HG03521 (cell line): Measurements from ENCODE around the gene CTRB1.
"Not testable (repeated sequence)": the region's sequence is repeated elsewhere in the genome, so short reads cannot be mapped to it uniquely, and the experiment has no call there.

Experiments
- ATAC-seq: cut with Tn5 transposase; IDR thresholded peaks from one replicate; pipeline ENCODE4 v1.9.1; 2021; ENCODE audit warnings: mild to moderate bottlenecking, moderate library complexity; ENCODE audit not compliant: unreplicated experiment

Gene CTRB1

DNA sequence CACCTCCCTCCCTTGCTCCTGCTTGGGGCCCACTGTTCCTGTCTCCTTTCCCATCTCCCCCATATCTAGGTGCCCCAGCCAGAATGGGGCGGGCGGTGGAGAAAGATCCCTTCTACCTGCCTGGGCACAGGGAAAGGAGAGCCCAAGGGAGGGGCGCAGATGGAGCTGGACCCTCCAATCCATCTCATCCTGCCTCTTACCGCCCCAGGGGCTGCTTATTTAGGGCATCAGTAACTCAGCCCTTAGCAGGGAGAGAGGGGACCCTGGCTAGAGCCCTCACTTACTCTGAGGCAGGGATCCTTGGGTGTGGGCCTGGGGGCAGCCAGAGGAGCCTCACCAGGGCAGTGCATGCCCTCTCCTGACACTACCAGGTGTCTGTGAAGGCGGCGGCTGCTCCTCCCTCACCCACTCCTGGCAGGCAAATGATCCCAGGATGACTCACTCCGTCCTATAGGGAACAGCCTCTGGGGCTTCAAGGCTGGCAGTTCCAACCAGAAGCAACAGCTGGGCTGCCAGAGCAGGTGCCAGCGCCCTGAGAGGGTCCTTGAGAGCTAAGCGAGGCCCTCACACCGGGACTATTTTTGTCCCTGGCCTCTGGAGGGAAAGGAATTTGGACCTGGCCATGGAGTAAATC, 49.0 kb downstream of the CTRB1 start:
- no peak for ATAC-seq

DNA sequence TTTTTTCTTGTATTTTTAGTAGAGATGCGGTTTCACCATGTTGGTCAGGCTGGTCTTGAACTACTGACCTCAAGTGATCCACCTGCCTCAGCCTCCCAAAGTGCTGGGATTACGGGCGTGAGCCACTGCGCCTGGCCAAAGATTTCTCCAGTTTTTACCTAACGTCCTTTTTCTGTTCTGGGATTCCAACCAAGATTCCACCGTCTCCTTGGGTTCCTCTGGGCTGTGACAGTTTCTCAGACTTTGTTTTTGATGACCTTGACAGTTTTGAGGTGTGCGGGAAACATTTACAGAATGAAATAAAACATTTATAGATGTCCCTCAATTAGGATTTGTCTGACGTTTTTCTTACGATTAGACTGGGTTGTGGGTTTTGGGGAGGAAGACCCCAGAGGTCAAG, 50.6 kb downstream of the CTRB1 start:
- not testable (repeated sequence) for ATAC-seq

DNA sequence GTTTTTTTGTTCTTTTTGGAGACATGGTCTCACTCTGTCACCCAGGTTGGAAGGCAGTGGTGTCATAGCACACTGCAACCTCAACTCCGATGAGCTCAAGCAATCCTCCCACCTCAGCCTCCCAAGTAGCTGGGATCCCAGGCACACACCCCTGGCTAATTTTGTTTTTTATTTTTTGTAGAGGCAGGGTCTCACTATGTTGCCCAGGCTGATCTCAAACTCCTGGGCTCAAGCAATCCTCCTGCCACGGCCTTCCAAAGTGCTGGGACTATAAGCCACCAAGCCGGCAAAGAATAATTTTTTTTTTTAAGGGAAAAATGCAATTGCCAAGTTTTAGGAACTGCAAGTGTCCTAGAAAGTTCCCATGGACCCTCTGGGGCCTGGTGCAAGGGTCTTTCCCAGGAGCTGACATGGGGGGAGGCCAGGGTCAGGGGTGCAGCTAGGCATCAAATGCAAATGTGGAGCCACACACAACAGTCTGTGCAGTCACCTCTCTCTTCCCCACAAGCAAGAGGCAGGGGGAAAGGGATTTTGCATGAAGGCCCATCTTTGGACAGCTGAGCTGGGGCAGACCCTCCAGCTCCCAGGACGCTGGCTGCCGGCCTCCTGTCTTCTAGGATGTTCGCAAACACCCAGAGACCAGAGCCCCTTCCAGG, 52.8 kb downstream of the CTRB1 start:
- no peak for ATAC-seq

DNA sequence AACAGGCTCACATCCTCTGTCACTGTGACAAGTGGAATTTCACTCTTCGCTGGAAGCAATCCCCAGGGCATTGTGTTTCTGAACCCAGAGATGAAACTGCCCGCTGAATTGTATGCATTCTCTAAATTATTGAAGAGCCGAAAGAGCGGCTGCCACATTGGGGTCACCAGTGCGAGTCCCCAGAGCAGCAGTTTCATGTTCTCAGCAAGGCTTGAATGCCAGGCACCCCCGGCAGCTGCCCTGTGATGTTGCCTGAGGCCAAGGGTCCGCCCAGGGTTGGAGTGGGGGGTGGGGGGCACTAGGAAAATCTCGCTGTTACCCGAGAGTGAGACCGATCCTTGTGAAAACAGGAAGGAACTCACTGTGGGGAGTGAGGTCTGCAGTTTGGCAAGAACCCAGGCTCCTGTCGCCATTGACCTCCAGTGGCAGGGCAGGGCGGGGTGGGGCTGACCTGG, 53.3 kb downstream of the CTRB1 start:
- no peak for ATAC-seq

DNA sequence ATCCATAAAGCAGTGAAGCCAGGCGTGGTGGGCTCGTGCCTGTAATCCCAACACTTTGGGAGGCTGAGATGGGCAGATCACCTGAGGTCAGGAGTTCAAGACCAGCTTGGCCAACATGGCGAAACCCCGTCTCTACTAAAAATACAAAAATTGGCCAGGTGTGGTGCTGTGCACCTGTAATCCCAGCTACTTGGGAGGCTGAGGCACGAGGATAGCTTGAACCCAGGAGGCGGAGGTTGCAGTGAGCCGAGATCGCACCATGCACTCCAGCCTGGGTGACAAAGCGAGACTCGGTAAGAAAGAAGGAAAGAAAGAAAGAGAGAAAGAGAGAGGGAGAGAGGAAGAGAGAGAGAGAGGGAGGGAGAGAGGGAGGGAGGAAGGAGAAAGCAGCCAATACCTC, 53.8 kb downstream of the CTRB1 start:
- ATAC-seq, result not testable (repeated sequence)

DNA sequence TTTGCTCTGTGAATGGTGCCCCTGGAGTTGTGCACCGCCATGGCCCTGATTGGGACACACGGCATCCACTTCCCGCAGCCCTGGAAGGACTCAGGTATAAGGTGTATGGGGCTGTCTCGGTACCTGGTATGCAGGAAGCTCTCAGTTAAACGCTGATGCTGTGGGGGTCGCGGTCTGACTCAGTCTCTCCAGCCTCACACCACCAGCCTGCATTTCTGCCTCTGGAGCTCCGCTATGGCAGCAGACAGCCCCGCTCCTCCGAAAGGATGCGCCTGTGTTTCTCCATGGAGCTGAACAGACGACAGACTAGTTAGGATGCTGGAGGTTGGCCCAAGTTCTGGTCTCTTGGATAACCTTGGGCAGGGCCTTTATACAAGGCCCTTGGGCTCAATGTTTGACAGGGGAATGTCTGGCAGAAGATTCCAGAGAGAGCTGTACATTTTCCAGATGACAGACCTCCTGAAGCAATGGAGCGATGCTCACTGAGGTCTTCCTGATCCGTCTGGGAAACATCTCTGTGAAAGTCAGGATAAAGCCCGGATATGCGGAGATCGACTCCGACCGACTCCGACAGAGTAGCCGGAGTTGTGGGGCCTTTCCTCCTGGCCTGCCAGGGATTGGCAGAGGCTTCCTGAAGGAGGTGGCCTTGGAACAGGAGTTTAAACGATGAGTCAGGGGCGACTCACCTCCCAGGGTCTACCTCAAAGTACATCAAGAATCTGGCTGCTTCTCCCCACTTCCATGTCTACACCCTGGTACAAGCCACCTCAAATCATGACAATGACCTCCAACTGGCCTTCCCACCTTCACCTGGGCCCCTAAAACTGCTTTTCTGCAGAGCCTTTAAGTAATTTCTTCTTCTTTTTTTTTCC, 54.5 kb downstream of the CTRB1 start:
- ATAC-seq, result no peak
